Endodermal cell (in vitro differentiated cells): ENCODE results near the gene ROR2. TPM values are rescaled to one million over a fixed set of nuclear protein-coding genes. Genes with fewer than 3 reads are reported as not detected.

Experiments used
- DNase-seq: peaks from one replicate; pipeline ENCODE4 v3.0.0-alpha.2; 2017
- H3K27ac ChIP-seq: 2 replicates; pipeline ENCODE4 v1.5.1; 2013; ENCODE audit warnings: mild to moderate bottlenecking, low read depth, low read length, moderate library complexity
- H3K27me3 ChIP-seq: 2 replicates; pipeline ENCODE4 v1.6.1; 2013; ENCODE audit warnings: mild to moderate bottlenecking, low read length, moderate library complexity; ENCODE audit not compliant: insufficient read depth, control insufficient read depth, poor library complexity, severe bottlenecking
- H3K36me3 ChIP-seq: 2 replicates; pipeline ENCODE4 v1.7.0; 2013; ENCODE audit warnings: mild to moderate bottlenecking, low read length, moderate library complexity; ENCODE audit not compliant: control insufficient read depth, insufficient read depth
- H3K4me1 ChIP-seq: one replicate; pipeline ENCODE4 v1.7.0; 2013; ENCODE audit warnings: low read length; ENCODE audit not compliant: control insufficient read depth, insufficient read depth
- H3K4me3 ChIP-seq: 2 replicates; pipeline ENCODE4 v1.5.1; 2013; ENCODE audit warnings: mild to moderate bottlenecking, low read length, moderate library complexity
- H3K9ac ChIP-seq: 2 replicates; pipeline ENCODE4 v1.6.1; 2013; ENCODE audit warnings: mild to moderate bottlenecking, low read length, moderate library complexity; ENCODE audit not compliant: poor library complexity, severe bottlenecking; ENCODE audit errors: extremely low read depth
- H3K9me3 ChIP-seq: 2 replicates; pipeline ENCODE4 v1.6.1; 2013; ENCODE audit warnings: mild to moderate bottlenecking, low read length, moderate library complexity; ENCODE audit not compliant: control insufficient read depth
- H3K27ac Mint-ChIP-seq: 2 replicates; pipeline ENCODE4 v1.8.0; 2020; ENCODE audit warnings: mixed read lengths
- H3K27me3 Mint-ChIP-seq: 2 replicates; pipeline ENCODE4 v1.8.0; 2021; ENCODE audit warnings: mild to moderate bottlenecking, mixed read lengths; ENCODE audit not compliant: insufficient read depth
- H3K36me3 Mint-ChIP-seq: 2 replicates; pipeline ENCODE4 v1.8.0; 2020; ENCODE audit warnings: low read depth, mixed read lengths
- H3K4me1 Mint-ChIP-seq: 2 replicates; pipeline ENCODE4 v1.8.0; 2020; ENCODE audit warnings: mixed read lengths
- H3K4me3 Mint-ChIP-seq: 2 replicates; pipeline ENCODE4 v1.8.0; 2020; ENCODE audit warnings: mild to moderate bottlenecking, moderate library complexity, mixed read lengths
- H3K9me3 Mint-ChIP-seq: 2 replicates; pipeline ENCODE4 v1.8.0; 2020; ENCODE audit warnings: mild to moderate bottlenecking, mixed read lengths
- CTCF ChIP-seq: fragments of 200-600 bp; sonication (generic); conservative IDR thresholded peaks from 2 replicates; pipeline ENCODE4 v1.5.0; 2021; ENCODE audit warnings: antibody characterized with exemption, mild to moderate bottlenecking
- WGBS, 2 experiments: methylation state at CpG; one replicate each; pipeline versions ENCODE4 v1.1.5 to v1.1.7; 2013; ENCODE audit warnings: missing lambda C conversion rate in 2 of 2, mixed read lengths in 1 of 2; ENCODE audit not compliant: insufficient coverage in 1 of 2, insufficient read length in 1 of 2; 5-methylcytosine and 5-hydroxymethylcytosine counted together
- total RNA-seq, 2 donors: library from RNA; stranded (reverse); fragmentation: NEBNext Ultra II Directional in 1 of 2; extraction: Animal tissue kit (Norgen Biotek cat#: 25700) in 1 of 2; gene quantifications; 2 replicates in 1 of 2; 3 replicates in 1 of 2; pipeline ENCODE4 v1.2.1, GENCODE V29; 2021

Gene ROR2
- total RNA-seq, 2 donors from 2014 or later = 104 to 160 TPM

GRCh38 chr9:91899219-91899563, 50.8 kb downstream of the ROR2 start:
- DNase-seq = no peak
- peak overlapping the region; percentile 50 for H3K4me3 Mint-ChIP-seq
- Histone ChIP-seq H3K27ac (no peak overlapping the region), H3K4me1 (peaks cover 52% of the 10 kb centered on the region), H3K9ac (no peak overlapping the region), H3K4me3 (peak overlapping the region; percentile 73), H3K36me3 (peaks cover 51% of the 10 kb centered on the region), H3K27me3 (no peaks in the 10 kb centered on the region), H3K9me3 (no peaks in the 10 kb centered on the region)
- TF ChIP-seq CTCF = no peak
- WGBS, 2 experiments = 83 to 92% methylated on average over 1 to 2 of the region's 2 CpGs
- peaks cover 76% of the 10 kb centered on the region for H3K4me1 Mint-ChIP-seq
- peak overlapping the region; percentile 86 for H3K27ac Mint-ChIP-seq
- H3K9me3 Mint-ChIP-seq = no peaks in the 10 kb centered on the region
- peaks cover 21% of the 10 kb centered on the region for H3K36me3 Mint-ChIP-seq
- no peaks in the 10 kb centered on the region for H3K27me3 Mint-ChIP-seq

GRCh38 chr9:91898451-91899218, 51.4 kb downstream of the ROR2 start:
- no peak overlapping the region for H3K9ac ChIP-seq
- H3K27ac ChIP-seq = peak overlapping the region; percentile 7
- Mint-ChIP-seq H3K4me1 (peaks cover 82% of the 10 kb centered on the region), H3K4me3 (peak overlapping the region; percentile 50), H3K27ac (peak overlapping the region; percentile 46), H3K27me3 (no peaks in the 10 kb centered on the region), H3K36me3 (peaks cover 25% of the 10 kb centered on the region), H3K9me3 (no peaks in the 10 kb centered on the region)
- peak overlapping the region; percentile 73 for H3K4me3 ChIP-seq
- peak; percentile 77 for DNase-seq
- TF ChIP-seq CTCF = peak; percentile 43
- H3K27me3 ChIP-seq = no peaks in the 10 kb centered on the region
- peaks cover 54% of the 10 kb centered on the region for H3K36me3 ChIP-seq
- WGBS, 2 experiments = 70 to 74% methylated on average over 14 to 17 of the region's 17 CpGs
- peaks cover 51% of the 10 kb centered on the region for H3K4me1 ChIP-seq
- H3K9me3 ChIP-seq = no peaks in the 10 kb centered on the region

GRCh38 chr9:91897201-91897600, 52.8 kb downstream of the ROR2 start:
- Mint-ChIP-seq H3K27ac (no peak overlapping the region), H3K4me3 (no peak overlapping the region), H3K36me3 (peaks cover 25% of the 10 kb centered on the region), H3K9me3 (no peaks in the 10 kb centered on the region), H3K27me3 (no peaks in the 10 kb centered on the region), H3K4me1 (peaks cover 80% of the 10 kb centered on the region)
- Histone ChIP-seq H3K27ac (no peak overlapping the region), H3K4me1 (peaks cover 47% of the 10 kb centered on the region), H3K36me3 (peaks cover 55% of the 10 kb centered on the region), H3K9me3 (no peaks in the 10 kb centered on the region), H3K27me3 (no peaks in the 10 kb centered on the region), H3K4me3 (peak overlapping the region; percentile 46), H3K9ac (no peak overlapping the region)
- no peak for DNase-seq
- WGBS, 2 experiments = 80 to 85% methylated on average over 1 of the region's 1 CpG
- TF ChIP-seq CTCF = no peak
